H9 (cell line): ENCODE results near the gene RPS27A. TPM values are rescaled to one million over a fixed set of nuclear protein-coding genes. Genes with fewer than 3 reads are reported as not detected.
"Not testable (repeated sequence)": the region's sequence is repeated elsewhere in the genome, so short reads cannot be mapped to it uniquely, and the experiment has no call there.

Source experiments
- DNase-seq: peaks from one replicate; pipeline ENCODE4 v3.0.0-alpha.2; 2017
- H2AFZ ChIP-seq: one replicate; pipeline ENCODE4 v1.6.1; 2013; ENCODE audit warnings: mild to moderate bottlenecking, low read length, control low read depth, moderate library complexity
- H2AK5ac ChIP-seq: 2 replicates; pipeline ENCODE4 v1.6.1; 2013; ENCODE audit warnings: low read length, control low read depth, mixed read lengths; ENCODE audit not compliant: insufficient read length
- H2BK120ac ChIP-seq: one replicate; pipeline ENCODE4 v1.6.1; 2013; ENCODE audit warnings: low read depth, mild to moderate bottlenecking, low read length, control low read depth, inconsistent platforms; ENCODE audit not compliant: poor library complexity, severe bottlenecking
- H2BK12ac ChIP-seq: 2 replicates; pipeline ENCODE4 v1.6.1; 2013; ENCODE audit warnings: low read length, control low read depth, mixed read lengths, low read depth; ENCODE audit not compliant: insufficient read length
- H2BK15ac ChIP-seq: 2 replicates; pipeline ENCODE4 v1.6.1; 2013; ENCODE audit warnings: low read depth, low read length, control low read depth
- H2BK20ac ChIP-seq: one replicate; pipeline ENCODE4 v1.6.1; 2013; ENCODE audit warnings: low read depth, mild to moderate bottlenecking, low read length, control low read depth, inconsistent platforms; ENCODE audit not compliant: poor library complexity, severe bottlenecking
- H2BK5ac ChIP-seq: 2 replicates; pipeline ENCODE4 v1.6.1; 2013; ENCODE audit warnings: low read length, control low read depth, mixed read lengths; ENCODE audit not compliant: insufficient read length
- H3K14ac ChIP-seq: 2 replicates; pipeline ENCODE4 v1.6.1; 2013; ENCODE audit warnings: low read length, control low read depth; ENCODE audit not compliant: insufficient read depth
- H3K18ac ChIP-seq: 2 replicates; pipeline ENCODE4 v1.6.1; 2013; ENCODE audit warnings: low read depth, mild to moderate bottlenecking, mixed read lengths, low read length, control low read depth; ENCODE audit not compliant: insufficient read length
- H3K23ac ChIP-seq: 2 replicates; pipeline ENCODE4 v1.6.1; 2013; ENCODE audit warnings: low read length, control low read depth, mixed read lengths, low read depth; ENCODE audit not compliant: insufficient read length
- H3K23me2 ChIP-seq: 2 replicates; pipeline ENCODE4 v1.6.1; 2013; ENCODE audit warnings: low read depth, mild to moderate bottlenecking, mixed read lengths, low read length, control low read depth; ENCODE audit not compliant: insufficient read length, poor library complexity, severe bottlenecking
- H3K27ac ChIP-seq: 2 replicates; pipeline ENCODE4 v1.5.1; 2013; ENCODE audit warnings: low read length, control low read depth, mixed read lengths, low read depth; ENCODE audit not compliant: insufficient read length
- H3K27me3 ChIP-seq: 2 replicates; pipeline ENCODE4 v1.6.1; 2013; ENCODE audit warnings: low read length, control low read depth, inconsistent platforms; ENCODE audit not compliant: insufficient read depth
- H3K4ac ChIP-seq: 2 replicates; pipeline ENCODE4 v1.6.1; 2013; ENCODE audit warnings: low read depth, mild to moderate bottlenecking, control low read depth, inconsistent platforms, low read length, moderate library complexity
- H3K4me1 ChIP-seq: 2 replicates; pipeline ENCODE4 v1.6.1; 2013; ENCODE audit warnings: low read length, control low read depth, inconsistent platforms; ENCODE audit not compliant: insufficient read depth
- H3K4me2 ChIP-seq: 2 replicates; pipeline ENCODE4 v1.6.1; 2013; ENCODE audit warnings: low read length, control low read depth, mixed read lengths; ENCODE audit not compliant: insufficient read length, insufficient read depth
- H3K56ac ChIP-seq: 2 replicates; pipeline ENCODE4 v1.6.1; 2013; ENCODE audit warnings: low read depth, mild to moderate bottlenecking, mixed read lengths, low read length, control low read depth; ENCODE audit not compliant: insufficient read length
- H3K79me1 ChIP-seq: 2 replicates; pipeline ENCODE4 v1.6.1; 2013; ENCODE audit warnings: low read depth, mild to moderate bottlenecking, moderate library complexity, low read length, control low read depth, inconsistent platforms; ENCODE audit not compliant: insufficient read depth, poor library complexity, severe bottlenecking
- H3K79me2 ChIP-seq: 2 replicates; pipeline ENCODE4 v1.6.1; 2013; ENCODE audit warnings: low read length, control low read depth, inconsistent platforms; ENCODE audit not compliant: insufficient read depth
- H3K9ac ChIP-seq: 2 replicates; pipeline ENCODE4 v1.6.1; 2013; ENCODE audit warnings: low read length, control low read depth, mixed read lengths; ENCODE audit not compliant: insufficient read length; ENCODE audit errors: extremely low read depth
- H3K9me3 ChIP-seq: one replicate; pipeline ENCODE4 v1.6.1; 2013; ENCODE audit warnings: low read depth, low read length, inconsistent platforms; ENCODE audit not compliant: control insufficient read depth
- H3T11ph ChIP-seq: one replicate; pipeline ENCODE4 v1.6.1; 2013; ENCODE audit warnings: mild to moderate bottlenecking, low read length, control low read depth, inconsistent platforms
- H4K20me1 ChIP-seq: one replicate; pipeline ENCODE4 v1.6.1; 2013; ENCODE audit not compliant: control insufficient read depth, insufficient read length, insufficient read depth
- H4K5ac ChIP-seq: 2 replicates; pipeline ENCODE4 v1.6.1; 2013; ENCODE audit warnings: low read depth, mild to moderate bottlenecking, mixed read lengths, low read length, control low read depth; ENCODE audit not compliant: insufficient read length
- H4K8ac ChIP-seq: replicated peaks from 2 replicates; pipeline ENCODE4 v1.6.1; 2013; ENCODE audit warnings: low read length, control low read depth, mixed read lengths, low read depth; ENCODE audit not compliant: insufficient read length
- H4K91ac ChIP-seq: 2 replicates; pipeline ENCODE4 v1.6.1; 2013; ENCODE audit warnings: low read depth, mild to moderate bottlenecking, moderate library complexity, mixed read lengths, low read length, control low read depth; ENCODE audit not compliant: insufficient read length
- H3K27ac Mint-ChIP-seq, 3 experiments: 2 replicates in 2 of 3; 3 replicates in 1 of 3; pipeline ENCODE4 v1.8.0; 2020 to 2021; ENCODE audit warnings: mixed read lengths in 3 of 3, mild to moderate bottlenecking in 1 of 3, moderate library complexity in 1 of 3
- H3K27me3 Mint-ChIP-seq: 2 replicates; pipeline ENCODE4 v1.8.0; 2021; ENCODE audit warnings: low read depth, mild to moderate bottlenecking, moderate library complexity, mixed read lengths
- H3K36me3 Mint-ChIP-seq, 3 experiments: 2 replicates in 2 of 3; 3 replicates in 1 of 3; pipeline ENCODE4 v1.8.0; 2020 to 2021; ENCODE audit warnings: low read depth in 3 of 3, mixed read lengths in 3 of 3; ENCODE audit not compliant: insufficient read depth in 1 of 3
- H3K4me1 Mint-ChIP-seq, 2 experiments: 2 replicates each; pipeline ENCODE4 v1.8.0; 2020; ENCODE audit warnings: mixed read lengths in 2 of 2
- H3K4me3 Mint-ChIP-seq, 2 experiments: 2 replicates in 1 of 2; 3 replicates in 1 of 2; pipeline ENCODE4 v1.8.0; 2020 to 2021; ENCODE audit warnings: mild to moderate bottlenecking in 2 of 2, mixed read lengths in 2 of 2, moderate library complexity in 1 of 2
- H3K9me3 Mint-ChIP-seq, 2 experiments: 2 replicates in 1 of 2; 3 replicates in 1 of 2; pipeline ENCODE4 v1.8.0; 2020; ENCODE audit warnings: mild to moderate bottlenecking in 2 of 2, mixed read lengths in 2 of 2, moderate library complexity in 1 of 2
- CTCF ChIP-seq: fragments of 200-600 bp; sonication (generic); conservative IDR thresholded peaks from 3 replicates; pipeline ENCODE4 v1.8.0; 2021; ENCODE audit warnings: antibody characterized with exemption, mild to moderate bottlenecking
- WGBS: extraction: QIAGEN DNeasy Blood & Tissue Kit; methylation state at CpG from one replicate; pipeline ENCODE4 v1.1.7; 2013; ENCODE audit warnings: missing lambda C conversion rate, low lambda C conversion rate, mixed read lengths; ENCODE audit not compliant: insufficient read length; ENCODE audit errors: extremely low coverage; 5-methylcytosine and 5-hydroxymethylcytosine counted together
- total RNA-seq: library from RNA; stranded (reverse); gene quantifications from 2 replicates; pipeline ENCODE4 v1.2.1, GENCODE V29; 2021

Gene RPS27A
- total RNA-seq, 1 experiment from 2014 or later: 1,415 TPM

- no peak overlapping the region for H3K23ac ChIP-seq
- peak overlapping the region; percentile 97 for H3K4me2 ChIP-seq
- no peak overlapping the region for H2BK5ac ChIP-seq
- H3K4ac ChIP-seq: no peak overlapping the region
- DNase-seq: no peak
- no peaks in the 10 kb centered on the region; the same call in 1 of the 2 replicates for H3K4me1 ChIP-seq
- peak overlapping the region; percentile 82 to 94 for H3K4me3 Mint-ChIP-seq
- H3K79me2 ChIP-seq: no peaks in the 10 kb centered on the region
- peak overlapping the region; percentile 9 for H3K9ac ChIP-seq
- peak overlapping the region; percentile 7 to 98 (median 96); a peak in 6 of 7 replicates for H3K27ac Mint-ChIP-seq
- H3K56ac ChIP-seq: no peak overlapping the region
- peaks cover 10 to 13% of the 10 kb centered on the region in 2 experiments for H3K4me1 Mint-ChIP-seq
- WGBS: no CpG with 5 or more reads among the region's 7 CpGs
- no peak overlapping the region for H2BK12ac ChIP-seq
- no peak overlapping the region for H3K18ac ChIP-seq
- no peaks in the 10 kb centered on the region for H3K27me3 Mint-ChIP-seq
- no peak for TF ChIP-seq CTCF
- no peaks in the 10 kb centered on the region for H3K9me3 ChIP-seq
- H3K9me3 Mint-ChIP-seq: no peaks in the 10 kb centered on the region; a peak in 1 of 5 replicates
- no peak overlapping the region for H2BK120ac ChIP-seq
- H2BK20ac ChIP-seq: no peak overlapping the region
- H4K5ac ChIP-seq: no peak overlapping the region
- H3K23me2 ChIP-seq: peaks cover 8% of the 10 kb centered on the region
- no peak overlapping the region for H3T11ph ChIP-seq
- H2BK15ac ChIP-seq: no peak overlapping the region
- no peaks in the 10 kb centered on the region for H3K79me1 ChIP-seq
- peaks cover 0 to 8% (median 7%) of the 10 kb centered on the region in 3 experiments; a peak in 4 of 7 replicates for H3K36me3 Mint-ChIP-seq
- no peak overlapping the region for H3K14ac ChIP-seq
- no peaks in the 10 kb centered on the region for H3K27me3 ChIP-seq
- H4K8ac ChIP-seq: no peak overlapping the region
- no peak overlapping the region for H2AK5ac ChIP-seq
- H4K20me1 ChIP-seq: no peaks in the 10 kb centered on the region
- no peak overlapping the region for H4K91ac ChIP-seq
- no peak overlapping the region for H3K27ac ChIP-seq
- H2AFZ ChIP-seq: no peak overlapping the region
Measured at GRCh38 chr2:55269645-55269990, 37.1 kb downstream of the RPS27A start.

- H3K36me3 Mint-ChIP-seq, H3K27me3 Mint-ChIP-seq, H3K27ac Mint-ChIP-seq, H3K4me1 ChIP-seq, H2AFZ ChIP-seq, H3K56ac ChIP-seq, H3K4me2 ChIP-seq, H3K27me3 ChIP-seq, H2BK120ac ChIP-seq, H2BK5ac ChIP-seq, H3K4me3 Mint-ChIP-seq, H4K5ac ChIP-seq, H2BK12ac ChIP-seq, H3K9me3 ChIP-seq, H2AK5ac ChIP-seq, H3K14ac ChIP-seq, H4K91ac ChIP-seq, DNase-seq, H3K79me2 ChIP-seq, H3K9me3 Mint-ChIP-seq, H3T11ph ChIP-seq, H3K23me2 ChIP-seq, H3K79me1 ChIP-seq, H3K9ac ChIP-seq, H2BK15ac ChIP-seq, H4K20me1 ChIP-seq, H3K27ac ChIP-seq, H3K18ac ChIP-seq, H3K23ac ChIP-seq, H2BK20ac ChIP-seq, H3K4ac ChIP-seq, H4K8ac ChIP-seq: not testable (repeated sequence)
- peaks cover 15 to 25% of the 10 kb centered on the region in 2 experiments for H3K4me1 Mint-ChIP-seq
- WGBS: no CpG with 5 or more reads among the region's 2 CpGs
Measured at GRCh38 chr2:55274346-55274745, 41.9 kb downstream of the RPS27A start.
